ENCODE results near the gene GRIN2A. TPM values are rescaled to one million over a fixed set of nuclear protein-coding genes. Genes with fewer than 3 reads are reported as not detected.

Gene GRIN2A
- total RNA-seq, 2 experiments from 2014 or later = not detected

DNA sequence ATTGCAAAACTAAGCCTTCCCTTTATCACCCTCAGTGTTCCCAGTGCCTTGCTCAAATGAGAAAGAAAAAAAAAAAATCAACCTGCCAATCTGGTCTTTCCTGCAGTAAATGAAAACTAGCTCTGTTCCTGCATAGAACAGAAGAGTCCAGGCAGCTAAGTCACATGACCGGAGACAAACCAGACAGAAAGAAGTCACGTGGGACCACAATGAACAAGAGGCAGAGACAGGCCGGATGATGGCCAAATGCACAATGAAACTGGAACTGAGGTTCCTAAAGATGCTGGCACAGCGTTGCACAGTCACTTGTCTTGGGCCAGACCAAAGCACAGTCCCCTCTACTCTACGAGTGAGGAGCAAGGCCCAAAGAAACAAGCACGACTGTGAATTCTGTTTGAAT lies 172.5 kb downstream of the GRIN2A start:
- H3K9me3 ChIP-seq (ENCODE audit: low read length) = no peaks in the 10 kb centered on the region
- no peaks in the 10 kb centered on the region for H3K79me2 ChIP-seq (ENCODE audit: insufficient read depth, low read depth, low read length)
- H3K4me2 ChIP-seq (ENCODE audit: low read length) = no peak overlapping the region
- no TSS peak for BruUV-seq (replicated peaks)
- no peak overlapping the region for H3K27ac ChIP-seq (ENCODE audit: low read depth, low read length, poor library complexity, severe bottlenecking)
- H2AFZ ChIP-seq (ENCODE audit: low read length) = no peak overlapping the region
- ChIA-PET POLR2A (no interaction called here), CTCF (ENCODE audit: unreplicated experiment) (no interaction called here)
- H4K20me1 ChIP-seq (ENCODE audit: insufficient read depth, low read length) = no peaks in the 10 kb centered on the region
- intact Hi-C loops (cut with micrococcal nuclease; ENCODE audit: unreplicated experiment) = no loop called here
- H3K4me1 ChIP-seq (ENCODE audit: insufficient read depth, low read length, poor library complexity, severe bottlenecking) = no peaks in the 10 kb centered on the region
- H3K9me2 ChIP-seq (ENCODE audit: insufficient read depth, low read length) = no peaks in the 10 kb centered on the region
- no peak for DNase-seq (ENCODE audit: low spot score)
- no peak for TF ChIP-seq EZH2phosphoT487 (IDR thresholded peaks at IDR 0.05; ENCODE audit: borderline replicate concordance, low read depth, low read length)
- TF ChIP-seq, protein P1, sequence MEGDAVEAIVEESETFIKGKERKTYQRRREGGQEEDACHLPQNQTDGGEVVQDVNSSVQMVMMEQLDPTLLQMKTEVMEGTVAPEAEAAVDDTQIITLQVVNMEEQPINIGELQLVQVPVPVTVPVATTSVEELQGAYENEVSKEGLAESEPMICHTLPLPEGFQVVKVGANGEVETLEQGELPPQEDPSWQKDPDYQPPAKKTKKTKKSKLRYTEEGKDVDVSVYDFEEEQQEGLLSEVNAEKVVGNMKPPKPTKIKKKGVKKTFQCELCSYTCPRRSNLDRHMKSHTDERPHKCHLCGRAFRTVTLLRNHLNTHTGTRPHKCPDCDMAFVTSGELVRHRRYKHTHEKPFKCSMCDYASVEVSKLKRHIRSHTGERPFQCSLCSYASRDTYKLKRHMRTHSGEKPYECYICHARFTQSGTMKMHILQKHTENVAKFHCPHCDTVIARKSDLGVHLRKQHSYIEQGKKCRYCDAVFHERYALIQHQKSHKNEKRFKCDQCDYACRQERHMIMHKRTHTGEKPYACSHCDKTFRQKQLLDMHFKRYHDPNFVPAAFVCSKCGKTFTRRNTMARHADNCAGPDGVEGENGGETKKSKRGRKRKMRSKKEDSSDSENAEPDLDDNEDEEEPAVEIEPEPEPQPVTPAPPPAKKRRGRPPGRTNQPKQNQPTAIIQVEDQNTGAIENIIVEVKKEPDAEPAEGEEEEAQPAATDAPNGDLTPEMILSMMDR (conservative IDR thresholded peaks at IDR 0.05; ENCODE audit: low read length) = no peak
- H3K36me3 ChIP-seq (ENCODE audit: insufficient read depth, low read length) = no peaks in the 10 kb centered on the region
- no peak overlapping the region for H3K4me3 ChIP-seq (ENCODE audit: low read depth, low read length, poor library complexity, severe bottlenecking)

DNA sequence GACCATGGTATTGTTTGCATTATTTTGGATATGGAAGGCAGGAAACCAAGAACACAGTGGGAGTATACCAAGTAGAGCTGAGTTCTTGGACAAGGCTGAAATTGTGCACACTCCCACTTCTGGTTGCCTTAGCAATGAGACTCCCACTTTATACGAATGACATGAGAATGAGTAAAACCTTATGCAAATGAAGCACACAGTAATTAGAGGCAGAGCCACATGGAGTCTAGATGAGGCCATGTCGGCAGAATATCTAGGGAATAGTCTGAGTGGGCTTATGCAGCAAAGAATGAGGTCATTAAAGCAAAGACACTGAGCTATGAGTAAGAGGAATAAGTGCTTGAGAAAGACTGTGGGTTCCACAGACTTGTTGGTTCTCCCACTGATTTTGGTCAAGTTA lies 178.7 kb downstream of the GRIN2A start:
- BruUV-seq (replicated peaks) = no TSS peak
- Histone ChIP-seq H3K9me3 (ENCODE audit: low read length) (no peaks in the 10 kb centered on the region), H3K36me3 (ENCODE audit: insufficient read depth, low read length) (no peaks in the 10 kb centered on the region), H3K4me1 (ENCODE audit: insufficient read depth, low read length, poor library complexity, severe bottlenecking) (no peaks in the 10 kb centered on the region), H2AFZ (ENCODE audit: low read length) (no peak overlapping the region), H4K20me1 (ENCODE audit: insufficient read depth, low read length) (no peaks in the 10 kb centered on the region), H3K79me2 (ENCODE audit: insufficient read depth, low read depth, low read length) (no peaks in the 10 kb centered on the region), H3K27ac (ENCODE audit: low read depth, low read length, poor library complexity, severe bottlenecking) (no peak overlapping the region), H3K9me2 (ENCODE audit: insufficient read depth, low read length) (no peaks in the 10 kb centered on the region), H3K4me3 (ENCODE audit: low read depth, low read length, poor library complexity, severe bottlenecking) (no peak overlapping the region), H3K4me2 (ENCODE audit: low read length) (no peak overlapping the region)
- CTCF ChIA-PET (ENCODE audit: unreplicated experiment) = no interaction called here
- TF ChIP-seq EZH2phosphoT487 (IDR thresholded peaks at IDR 0.05; ENCODE audit: borderline replicate concordance, low read depth, low read length) = no peak
- TF ChIP-seq, protein P1 (conservative IDR thresholded peaks at IDR 0.05; ENCODE audit: low read length) = no peak
- POLR2A ChIA-PET = no interaction called here
- intact Hi-C loops (cut with micrococcal nuclease; ENCODE audit: unreplicated experiment) = no loop called here
- no peak for DNase-seq (ENCODE audit: low spot score)

DNA sequence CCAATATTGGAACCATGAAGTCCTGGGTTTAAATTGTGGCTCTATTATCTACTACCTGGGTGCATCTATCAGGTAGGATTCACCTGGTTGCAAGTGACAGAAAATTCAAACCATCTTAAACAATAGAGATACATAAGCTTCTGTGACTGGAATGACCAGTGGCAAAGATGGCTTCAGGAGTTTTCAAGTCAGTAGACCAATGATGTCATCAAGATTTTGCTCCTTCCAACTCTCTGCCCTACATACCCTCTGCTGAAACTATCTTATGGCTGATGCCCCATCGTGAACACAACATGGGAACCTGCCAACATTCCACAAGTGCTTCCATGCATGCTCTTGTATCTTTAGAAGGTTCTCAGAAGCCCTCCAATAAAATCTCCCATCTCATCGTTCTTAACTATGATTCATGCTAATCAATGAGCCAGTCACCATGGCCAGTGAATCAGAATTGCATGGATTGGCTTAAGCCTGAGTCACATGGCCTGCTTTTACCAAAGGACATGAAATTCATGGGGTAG lies 180.9 kb downstream of the GRIN2A start:
- no peaks in the 10 kb centered on the region for H3K79me2 ChIP-seq (ENCODE audit: insufficient read depth, low read depth, low read length)
- H3K4me2 ChIP-seq (ENCODE audit: low read length) = no peak overlapping the region
- no peaks in the 10 kb centered on the region for H3K9me3 ChIP-seq (ENCODE audit: low read length)
- H4K20me1 ChIP-seq (ENCODE audit: insufficient read depth, low read length) = no peaks in the 10 kb centered on the region
- no peaks in the 10 kb centered on the region for H3K36me3 ChIP-seq (ENCODE audit: insufficient read depth, low read length)
- no peaks in the 10 kb centered on the region for H3K4me1 ChIP-seq (ENCODE audit: insufficient read depth, low read length, poor library complexity, severe bottlenecking)
- CTCF ChIA-PET (ENCODE audit: unreplicated experiment) = no interaction called here
- H3K9me2 ChIP-seq (ENCODE audit: insufficient read depth, low read length) = no peaks in the 10 kb centered on the region
- DNase-seq (ENCODE audit: low spot score) = no peak
- intact Hi-C loops (cut with micrococcal nuclease; ENCODE audit: unreplicated experiment) = no loop called here
- H3K27ac ChIP-seq (ENCODE audit: low read depth, low read length, poor library complexity, severe bottlenecking) = no peak overlapping the region
- H2AFZ ChIP-seq (ENCODE audit: low read length) = no peak overlapping the region
- no peak overlapping the region for H3K4me3 ChIP-seq (ENCODE audit: low read depth, low read length, poor library complexity, severe bottlenecking)
- POLR2A ChIA-PET = no interaction called here
- TF ChIP-seq, protein P1 (conservative IDR thresholded peaks at IDR 0.05; ENCODE audit: low read length) = no peak
- TF ChIP-seq EZH2phosphoT487 (IDR thresholded peaks at IDR 0.05; ENCODE audit: borderline replicate concordance, low read depth, low read length) = no peak
- BruUV-seq (replicated peaks) = no TSS peak

Measured in OCI-LY7 (cell line).